Islet precursor cell (in vitro differentiated cells): ENCODE results near the gene TGFB2.

Source experiments
- DNase-seq: peaks from one replicate; pipeline ENCODE4 v3.0.0-alpha.2; 2018

TGFB2 gene

GRCh38 chr1:218336328-218336727, 8.8 kb upstream of the TGFB2 start:
- peak; percentile 86 for DNase-seq

- no peak for DNase-seq
These were observed 5.8 kb upstream of the TGFB2 start for GRCh38 chr1:218339267-218339831.

- DNase-seq: no peak
These were observed 3.8 kb upstream of the TGFB2 start for GRCh38 chr1:218341325-218341724.

- DNase-seq: no peak
These were observed 3.0 kb upstream of the TGFB2 start for GRCh38 chr1:218342091-218342490.

- DNase-seq: peak; percentile 86
These were observed 696 bp downstream of the TGFB2 start for GRCh38 chr1:218345673-218346390.

GRCh38 chr1:218346391-218347204, 1.5 kb downstream of the TGFB2 start:
- peak; percentile 67 for DNase-seq

GRCh38 chr1:218347336-218347722, 2.2 kb downstream of the TGFB2 start:
- no peak for DNase-seq

GRCh38 chr1:218347723-218348627, 2.8 kb downstream of the TGFB2 start:
- DNase-seq: no peak

GRCh38 chr1:218348628-218349071, 3.5 kb downstream of the TGFB2 start:
- DNase-seq: no peak

- no peak for DNase-seq
These were observed 4.4 kb downstream of the TGFB2 start for GRCh38 chr1:218349348-218350034.

GRCh38 chr1:218350035-218350525, 4.9 kb downstream of the TGFB2 start:
- no peak for DNase-seq

- DNase-seq: no peak
These were observed 5.7 kb downstream of the TGFB2 start for GRCh38 chr1:218350801-218351266.

- no peak for DNase-seq
These were observed 6.4 kb downstream of the TGFB2 start for GRCh38 chr1:218351391-218352074.

GRCh38 chr1:218352075-218352438, 6.9 kb downstream of the TGFB2 start:
- DNase-seq: no peak

- no peak for DNase-seq
These were observed 8.5 kb downstream of the TGFB2 start for GRCh38 chr1:218353656-218354055.

- no peak for DNase-seq
These were observed 10.1 kb downstream of the TGFB2 start for GRCh38 chr1:218355278-218355677.

GRCh38 chr1:218357211-218357892, 12.2 kb downstream of the TGFB2 start:
- no peak for DNase-seq

- no peak for DNase-seq
These were observed 12.7 kb downstream of the TGFB2 start for GRCh38 chr1:218357893-218358232.

GRCh38 chr1:218361298-218362065, 16.3 kb downstream of the TGFB2 start:
- DNase-seq: no peak
